Activated CD4-positive, alpha-beta memory T cell treated with anti-CD3 and anti-CD28 coated beads, Interleukin-2, amount 10 ng/mL, durations not matched to agents 7 days and 5 days (primary cell): Measurements from ENCODE around the gene TBCK. TPM values are rescaled to one million over a fixed set of nuclear protein-coding genes. Genes with fewer than 3 reads are reported as not detected.

Experiments used
- CTCF ChIA-PET: fragments of 350-600 bp; sonication (Branson Sonifier 250); formaldehyde crosslinking; loops from one replicate; lab custom pipeline; 2021; ENCODE audit warnings: antibody characterized with exemption, inconsistent platforms; lab: Charles Lee
- POLR2A ChIA-PET: fragments of 350-600 bp; sonication (Branson Sonifier 250); formaldehyde crosslinking; loops from one replicate; lab custom pipeline; 2021; ENCODE audit warnings: antibody characterized with exemption; lab: Charles Lee
- DNase-seq: peaks from one replicate; pipeline ENCODE4 v3.0.0-alpha.2; 2020
- H3K27ac Mint-ChIP-seq: one replicate; pipeline ENCODE4 v1.8.0; 2021; ENCODE audit warnings: mild to moderate bottlenecking, mixed read lengths
- H3K27me3 Mint-ChIP-seq: one replicate; pipeline ENCODE4 v1.8.0; 2021; ENCODE audit warnings: mixed read lengths
- H3K36me3 Mint-ChIP-seq: one replicate; pipeline ENCODE4 v1.8.0; 2021; ENCODE audit warnings: low read depth, mixed read lengths
- H3K4me1 Mint-ChIP-seq: one replicate; pipeline ENCODE4 v1.8.0; 2021; ENCODE audit warnings: mixed read lengths
- H3K4me3 Mint-ChIP-seq: one replicate; pipeline ENCODE4 v1.8.0; 2021; ENCODE audit warnings: mild to moderate bottlenecking, mixed read lengths
- H3K9me3 Mint-ChIP-seq: one replicate; pipeline ENCODE4 v1.8.0; 2021; ENCODE audit warnings: mixed read lengths
- total RNA-seq, 2 experiments: library from RNA; stranded (reverse); gene quantifications; one replicate each; pipeline ENCODE4 v1.2.3, GENCODE V29; 2021

TBCK gene
- total RNA-seq, 2 experiments from 2014 or later, result 25.4 to 26.8 TPM

- Mint-ChIP-seq H3K36me3 (peaks cover 44% of the 10 kb centered on the region), H3K27ac (no peak overlapping the region), H3K4me3 (no peak overlapping the region), H3K27me3 (no peaks in the 10 kb centered on the region), H3K4me1 (no peaks in the 10 kb centered on the region), H3K9me3 (peaks cover 21% of the 10 kb centered on the region)
- ChIA-PET CTCF (no interaction called here), POLR2A (no interaction called here)
- DNase-seq, result no peak
These were observed 211.7 kb downstream of the TBCK start for GRCh38 chr4:106104276-106104675.

GRCh38 chr4:106096454-106096853 lies 219.6 kb downstream of the TBCK start:
- no peak for DNase-seq
- peaks cover 18% of the 10 kb centered on the region for H3K36me3 Mint-ChIP-seq
- peaks cover 7% of the 10 kb centered on the region for H3K9me3 Mint-ChIP-seq
- H3K4me1 Mint-ChIP-seq, result no peaks in the 10 kb centered on the region
- no peaks in the 10 kb centered on the region for H3K27me3 Mint-ChIP-seq
- H3K27ac Mint-ChIP-seq, result no peak overlapping the region
- CTCF ChIA-PET, result no interaction called here
- POLR2A ChIA-PET, result no interaction called here
- H3K4me3 Mint-ChIP-seq, result no peak overlapping the region

- Mint-ChIP-seq H3K36me3 (peaks cover 28% of the 10 kb centered on the region), H3K9me3 (peaks cover 16% of the 10 kb centered on the region), H3K4me1 (no peaks in the 10 kb centered on the region), H3K27ac (no peak overlapping the region), H3K27me3 (no peaks in the 10 kb centered on the region), H3K4me3 (no peak overlapping the region)
- CTCF ChIA-PET, result no interaction called here
- POLR2A ChIA-PET, result no interaction called here
- no peak for DNase-seq
These were observed 220.6 kb downstream of the TBCK start for GRCh38 chr4:106095408-106095807.

- Mint-ChIP-seq H3K27ac (no peak overlapping the region), H3K4me3 (no peak overlapping the region), H3K36me3 (peaks cover 35% of the 10 kb centered on the region), H3K4me1 (no peaks in the 10 kb centered on the region), H3K9me3 (peaks cover 27% of the 10 kb centered on the region), H3K27me3 (no peaks in the 10 kb centered on the region)
- CTCF ChIA-PET, result no interaction called here
- POLR2A ChIA-PET, result no interaction called here
- no peak for DNase-seq
These were observed 223.5 kb downstream of the TBCK start for GRCh38 chr4:106092361-106093040.

GRCh38 chr4:106090826-106091225 lies 225.2 kb downstream of the TBCK start:
- no peak for DNase-seq
- Mint-ChIP-seq H3K4me3 (no peak overlapping the region), H3K4me1 (no peaks in the 10 kb centered on the region), H3K36me3 (peaks cover 35% of the 10 kb centered on the region), H3K27me3 (no peaks in the 10 kb centered on the region), H3K9me3 (peaks cover 27% of the 10 kb centered on the region), H3K27ac (no peak overlapping the region)
- ChIA-PET CTCF (no interaction called here), POLR2A (no interaction called here)

GRCh38 chr4:106083065-106083464 lies 232.9 kb downstream of the TBCK start:
- CTCF ChIA-PET, result no interaction called here
- no peak overlapping the region for H3K4me3 Mint-ChIP-seq
- H3K27me3 Mint-ChIP-seq, result no peaks in the 10 kb centered on the region
- H3K36me3 Mint-ChIP-seq, result peaks cover 12% of the 10 kb centered on the region
- peaks cover 18% of the 10 kb centered on the region for H3K9me3 Mint-ChIP-seq
- POLR2A ChIA-PET, result no interaction called here
- no peak for DNase-seq
- H3K4me1 Mint-ChIP-seq, result no peaks in the 10 kb centered on the region
- H3K27ac Mint-ChIP-seq, result no peak overlapping the region

- H3K4me1 Mint-ChIP-seq, result no peaks in the 10 kb centered on the region
- POLR2A ChIA-PET, result no interaction called here
These were observed 235.6 kb downstream of the TBCK start for GRCh38 chr4:106080376-106080775.

GRCh38 chr4:106079616-106080015 lies 236.4 kb downstream of the TBCK start:
- Mint-ChIP-seq H3K27me3 (no peaks in the 10 kb centered on the region), H3K4me3 (no peak overlapping the region), H3K36me3 (peaks cover 19% of the 10 kb centered on the region), H3K4me1 (no peaks in the 10 kb centered on the region), H3K9me3 (peaks cover 31% of the 10 kb centered on the region), H3K27ac (no peak overlapping the region)
- POLR2A ChIA-PET, result no interaction called here
- CTCF ChIA-PET, result no interaction called here
- DNase-seq, result no peak

More at GRCh38 chr4:106080376-106080775, 235.6 kb downstream of the TBCK start:
- Mint-ChIP-seq H3K27ac (no peak overlapping the region), H3K4me3 (no peak overlapping the region), H3K9me3 (peaks cover 31% of the 10 kb centered on the region), H3K36me3 (peaks cover 19% of the 10 kb centered on the region), H3K27me3 (no peaks in the 10 kb centered on the region)
- CTCF ChIA-PET, result no interaction called here
- no peak for DNase-seq

GRCh38 chr4:106065018-106065417 lies 251.0 kb downstream of the TBCK start:
- DNase-seq, result no peak
- Mint-ChIP-seq H3K4me1 (no peaks in the 10 kb centered on the region), H3K27ac (no peak overlapping the region), H3K36me3 (no peaks in the 10 kb centered on the region), H3K9me3 (peaks cover 5% of the 10 kb centered on the region), H3K4me3 (no peak overlapping the region), H3K27me3 (no peaks in the 10 kb centered on the region)
- POLR2A ChIA-PET, result no interaction called here
- CTCF ChIA-PET, result no interaction called here

- POLR2A ChIA-PET, result no interaction called here
- Mint-ChIP-seq H3K27me3 (no peaks in the 10 kb centered on the region), H3K27ac (no peak overlapping the region), H3K4me1 (no peaks in the 10 kb centered on the region), H3K36me3 (no peaks in the 10 kb centered on the region), H3K9me3 (peaks cover 7% of the 10 kb centered on the region), H3K4me3 (no peak overlapping the region)
- CTCF ChIA-PET, result no interaction called here
- no peak for DNase-seq
These were observed 253.0 kb downstream of the TBCK start for GRCh38 chr4:106063009-106063408.

GRCh38 chr4:106062452-106062875 lies 253.5 kb downstream of the TBCK start:
- Mint-ChIP-seq H3K4me1 (no peaks in the 10 kb centered on the region), H3K36me3 (no peaks in the 10 kb centered on the region), H3K4me3 (no peak overlapping the region), H3K27ac (no peak overlapping the region), H3K27me3 (no peaks in the 10 kb centered on the region), H3K9me3 (peaks cover 7% of the 10 kb centered on the region)
- ChIA-PET CTCF (no interaction called here), POLR2A (no interaction called here)
- no peak for DNase-seq

- H3K36me3 Mint-ChIP-seq, result no peaks in the 10 kb centered on the region
- peaks cover 5% of the 10 kb centered on the region for H3K9me3 Mint-ChIP-seq
- no peak for DNase-seq
- no peak overlapping the region for H3K4me3 Mint-ChIP-seq
- CTCF ChIA-PET, result no interaction called here
- POLR2A ChIA-PET, result no interaction called here
- no peak overlapping the region for H3K27ac Mint-ChIP-seq
- no peaks in the 10 kb centered on the region for H3K4me1 Mint-ChIP-seq
- H3K27me3 Mint-ChIP-seq, result no peaks in the 10 kb centered on the region
These were observed 257.1 kb downstream of the TBCK start for GRCh38 chr4:106058921-106059320.

- Mint-ChIP-seq H3K27ac (no peak overlapping the region), H3K9me3 (peaks cover 5% of the 10 kb centered on the region), H3K4me3 (no peak overlapping the region), H3K4me1 (no peaks in the 10 kb centered on the region), H3K36me3 (no peaks in the 10 kb centered on the region), H3K27me3 (no peaks in the 10 kb centered on the region)
- POLR2A ChIA-PET, result no interaction called here
- DNase-seq, result no peak
- CTCF ChIA-PET, result no interaction called here
These were observed 259.1 kb downstream of the TBCK start for GRCh38 chr4:106056914-106057313.

- ChIA-PET CTCF (no interaction called here), POLR2A (no interaction called here)
- Mint-ChIP-seq H3K27me3 (no peaks in the 10 kb centered on the region), H3K4me3 (no peak overlapping the region), H3K27ac (no peak overlapping the region), H3K36me3 (no peaks in the 10 kb centered on the region), H3K9me3 (no peaks in the 10 kb centered on the region), H3K4me1 (no peaks in the 10 kb centered on the region)
- no peak for DNase-seq
These were observed 264.5 kb downstream of the TBCK start for GRCh38 chr4:106051514-106051913.
